ENCODE data around the gene NUP62.
A peak's percentile ranks its signal among the peaks of the same experiment; 100 is the strongest.
"Not testable (repeated sequence)": the region's sequence is repeated elsewhere in the genome, so short reads cannot be mapped to it uniquely, and the experiment has no call there.

Gene NUP62

DNA sequence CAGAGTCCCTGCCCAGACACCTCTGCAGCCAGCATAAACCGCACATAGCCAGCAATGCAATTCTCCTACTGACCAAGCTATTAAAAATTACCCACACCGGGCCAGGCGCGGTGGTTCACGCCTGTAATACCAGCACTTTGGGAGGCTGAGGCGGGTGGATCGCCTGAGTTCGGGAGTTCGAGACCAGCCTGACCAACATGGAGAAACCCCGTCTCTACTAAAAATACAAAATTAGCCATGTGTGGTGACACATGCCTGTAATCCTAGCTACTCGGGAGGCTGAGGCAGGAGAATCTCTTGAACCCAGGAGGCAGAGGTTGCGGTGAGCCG, 4.5 kb downstream of the NUP62 start:
- not testable (repeated sequence) for DNase-seq (ENCODE audit: low spot score)

DNA sequence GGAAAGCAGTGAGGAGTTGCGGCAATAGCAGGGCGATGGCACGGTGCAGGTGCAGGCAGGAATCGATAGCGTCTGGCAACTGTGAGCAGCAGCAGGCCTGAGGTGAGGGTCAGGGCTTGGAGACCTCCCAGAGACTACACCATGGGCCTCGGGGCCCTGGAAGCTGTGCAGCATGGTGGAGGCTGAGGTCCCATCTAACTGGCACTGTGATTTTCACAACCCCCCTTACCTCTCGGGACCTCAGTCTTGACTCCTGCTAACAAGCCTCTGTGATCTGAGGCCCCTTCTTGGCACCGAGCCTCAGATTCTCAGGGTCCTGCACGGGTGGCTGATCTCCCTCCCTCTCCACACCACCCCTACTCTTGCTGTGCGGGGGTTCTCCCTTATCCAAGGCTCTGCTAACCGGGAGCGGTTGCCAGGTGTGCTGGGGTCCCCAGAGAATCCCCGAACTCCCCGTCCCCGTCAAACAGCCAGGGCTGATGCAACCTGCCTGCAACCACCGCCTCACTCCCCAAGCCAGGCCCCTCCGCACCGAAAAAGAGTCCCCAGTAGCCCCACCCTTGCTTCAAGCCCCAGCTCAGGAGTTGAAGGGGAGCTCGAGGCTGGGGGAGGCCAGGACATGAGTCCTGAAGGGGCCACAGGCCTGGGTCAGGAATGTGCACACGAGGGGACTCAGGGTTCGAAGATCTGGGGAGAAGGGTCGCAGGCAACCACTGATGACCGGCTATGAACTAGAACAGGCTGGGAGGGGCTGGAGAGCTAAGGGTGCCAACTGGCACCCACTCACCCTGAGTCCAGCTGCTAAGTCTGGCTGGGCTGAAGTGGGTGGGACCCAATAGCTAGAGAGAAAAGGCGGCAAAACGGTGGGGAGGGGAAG, 5.1 kb downstream of the NUP62 start:
- no peak for DNase-seq (ENCODE audit: low spot score)

DNA sequence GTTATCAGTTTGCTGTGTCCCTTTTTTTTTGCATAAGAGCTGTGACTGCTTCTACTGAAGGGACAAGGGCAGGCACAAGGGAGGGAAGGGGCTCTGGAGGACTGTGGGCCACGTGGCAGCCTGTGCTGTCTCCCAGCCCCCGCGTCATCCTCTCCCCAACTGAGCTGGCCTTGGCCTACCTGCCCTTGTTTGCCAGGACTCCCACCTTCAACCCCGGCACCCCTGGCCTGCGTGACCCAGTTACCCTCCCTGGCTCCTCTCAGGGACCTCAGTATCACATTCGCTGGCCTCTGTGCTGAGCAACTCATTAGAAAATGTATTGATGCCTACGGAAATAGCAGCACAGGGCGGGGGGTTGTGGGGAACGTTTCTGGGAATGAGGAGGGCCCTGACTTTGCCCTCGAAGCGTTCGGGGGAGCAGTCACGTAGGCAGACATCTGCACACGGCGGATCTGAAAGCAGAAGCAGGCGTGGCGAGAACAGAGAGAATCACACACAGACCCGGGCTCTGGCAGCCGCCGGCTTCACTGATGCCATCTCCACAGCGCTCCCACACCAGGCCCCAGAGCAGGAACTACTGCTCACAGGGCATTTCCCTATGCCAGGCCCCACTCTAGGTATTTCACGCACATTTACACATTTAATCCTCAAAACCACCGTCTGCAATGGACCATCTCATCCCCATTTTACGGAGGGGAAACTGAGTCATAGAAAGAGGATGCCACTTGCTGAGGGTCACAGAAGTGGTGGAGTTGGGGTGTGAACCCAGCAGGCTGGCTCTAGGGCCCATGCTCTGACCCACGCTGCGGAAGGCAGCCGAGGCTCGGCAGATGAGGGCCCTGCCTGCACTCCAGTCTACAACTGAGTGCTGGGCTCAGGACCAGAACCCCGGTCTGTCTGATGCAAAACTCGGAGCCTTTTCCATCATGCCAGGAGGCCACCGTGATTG, 6.0 kb downstream of the NUP62 start:
- no peak for DNase-seq (ENCODE audit: low spot score)

DNA sequence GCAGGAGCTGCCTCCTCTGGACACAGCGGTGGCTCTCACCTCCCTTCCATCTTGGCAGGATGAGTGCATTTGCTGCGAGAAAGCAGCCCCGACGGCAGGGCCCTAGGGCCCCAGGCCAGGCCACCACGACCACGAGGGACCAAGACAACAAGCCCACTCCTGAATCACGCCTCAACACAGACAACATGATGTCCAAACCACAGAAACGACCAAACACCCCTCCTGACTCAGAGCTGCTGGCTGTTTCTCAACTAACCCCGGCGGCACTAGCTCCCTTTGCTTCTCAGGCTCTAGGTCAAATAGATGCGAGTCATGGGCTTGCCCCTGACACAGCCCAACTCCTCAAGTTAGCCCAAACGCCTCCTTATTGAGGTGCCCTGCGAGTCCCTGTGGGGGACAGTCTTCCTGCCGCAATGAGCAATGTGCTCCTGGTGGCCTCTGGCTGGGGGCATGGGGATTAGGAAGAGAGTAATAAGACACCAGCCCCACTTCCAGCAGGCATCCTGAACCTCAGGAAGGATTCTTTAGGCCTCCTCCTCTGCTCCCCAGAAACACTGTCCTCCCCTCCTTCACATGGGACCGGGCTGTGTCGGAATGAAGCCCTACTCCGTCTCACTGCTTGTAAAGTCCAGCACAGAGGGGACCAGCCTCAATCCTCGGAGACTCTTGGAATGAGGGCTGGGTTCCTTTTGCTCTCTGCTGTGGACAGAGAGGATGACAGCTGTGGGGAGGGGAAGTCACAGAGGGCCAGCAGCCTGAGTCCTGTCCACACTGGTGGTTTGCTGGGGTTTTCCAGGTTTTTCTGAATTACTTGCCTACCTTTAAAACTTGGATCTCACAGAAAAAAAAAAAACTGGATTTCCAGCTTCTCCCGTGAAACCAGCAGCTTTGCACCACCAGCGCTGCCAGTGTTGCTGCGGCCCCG, 7.2 kb downstream of the NUP62 start:
- DNase-seq (ENCODE audit: low spot score), result peak; percentile 50

DNA sequence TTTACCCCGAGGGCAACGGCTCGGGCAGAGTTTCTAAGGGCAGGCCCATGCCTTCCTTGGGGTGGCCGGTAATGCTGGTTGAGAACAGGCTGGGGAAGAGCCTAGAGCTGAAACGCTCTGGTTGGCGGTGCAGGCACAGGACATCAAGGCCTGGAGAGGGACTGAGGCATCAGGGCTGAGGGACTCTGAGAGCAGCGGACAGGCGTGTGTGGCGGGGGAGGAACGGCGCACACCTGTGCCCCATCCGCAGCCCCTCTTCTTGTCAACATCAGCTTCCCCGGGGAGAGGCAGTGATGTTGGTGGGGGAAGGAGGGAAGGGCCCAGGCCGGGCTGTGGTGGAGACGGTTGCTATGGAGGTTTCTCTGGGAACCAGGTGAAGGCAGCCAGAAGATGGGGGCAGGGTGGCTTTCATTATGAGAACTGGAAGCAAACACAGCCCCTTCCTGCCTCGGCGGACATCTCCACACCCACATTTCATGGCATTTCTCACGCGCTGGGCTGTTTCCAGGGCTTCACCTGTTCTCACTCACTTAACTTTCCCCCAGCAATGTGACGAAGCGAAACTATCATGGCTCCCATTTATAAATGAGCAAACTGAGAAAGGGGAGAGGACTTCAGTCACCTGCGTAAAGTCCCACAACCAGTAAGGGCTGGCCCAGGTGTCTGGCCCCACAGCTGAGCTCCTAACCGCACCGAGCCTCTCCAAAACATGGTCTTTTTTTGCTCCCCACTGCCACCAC, 8.5 kb downstream of the NUP62 start:
- DNase-seq (ENCODE audit: low spot score), result no peak

DNA sequence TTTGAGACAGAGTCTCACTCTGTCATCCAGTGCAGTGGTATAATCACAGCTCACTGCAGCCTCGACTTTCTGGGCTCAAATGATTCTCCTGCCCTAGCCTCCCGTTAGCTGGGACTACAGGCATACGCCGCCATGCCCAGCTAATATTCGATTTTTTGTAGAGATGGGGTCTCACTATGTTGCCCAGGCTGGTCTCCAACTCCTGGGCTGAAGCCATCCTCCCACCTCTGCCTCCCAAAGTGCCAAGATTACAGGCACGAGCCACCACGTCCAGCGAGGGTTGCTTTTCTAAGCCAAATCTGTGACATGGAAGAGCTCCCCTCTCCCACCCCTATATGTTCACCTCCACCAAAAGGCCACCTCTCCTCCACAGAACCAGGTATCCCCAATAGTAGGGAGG, 11.2 kb downstream of the NUP62 start:
- no peak for DNase-seq (ENCODE audit: low spot score)

DNA sequence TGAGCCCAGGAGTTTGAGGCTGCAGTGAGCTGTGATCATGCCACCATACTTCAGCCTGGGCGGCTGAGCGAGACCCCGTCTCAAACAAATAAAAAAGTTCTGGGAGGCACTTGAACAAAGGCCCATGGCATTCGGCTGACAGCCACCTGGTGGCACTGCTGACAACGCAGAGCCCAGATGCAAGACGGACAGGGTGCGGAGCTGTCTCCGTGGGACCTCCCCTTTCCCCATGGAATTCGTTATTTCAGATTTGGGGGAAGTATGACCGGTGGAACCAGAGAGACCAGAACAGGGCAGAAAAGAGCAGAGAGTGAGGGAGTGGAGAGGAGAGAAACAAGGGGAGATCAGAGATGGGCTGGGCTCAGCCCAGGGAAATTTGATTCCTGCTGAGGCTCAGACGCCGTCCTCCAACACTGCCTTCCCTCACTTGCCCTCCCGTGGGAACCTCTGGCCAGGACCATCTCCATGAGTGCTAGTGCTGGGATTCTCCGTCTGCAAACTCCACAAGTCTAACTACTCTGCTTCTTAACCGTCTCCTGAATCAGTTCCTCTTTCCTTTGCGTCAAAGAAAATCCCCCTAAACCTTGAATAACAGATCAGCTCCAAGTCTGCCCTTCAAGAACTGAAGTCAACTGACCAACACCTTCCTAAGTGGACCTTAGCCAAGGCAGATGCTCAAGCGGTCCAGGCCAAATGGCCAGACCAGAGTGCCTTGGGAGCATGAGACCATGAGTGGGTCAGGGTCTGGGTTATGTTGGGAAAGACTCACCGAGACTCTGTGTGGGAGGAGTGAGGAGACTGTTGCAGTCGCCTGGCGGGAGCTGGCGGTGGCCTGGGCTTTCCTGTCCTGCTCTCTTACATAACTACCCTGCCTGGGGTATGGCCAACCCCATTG, 12.2 kb downstream of the NUP62 start:
- DNase-seq (ENCODE audit: low spot score), result no peak

- no peak for DNase-seq (ENCODE audit: low spot score)
Observed at GRCh38 chr19:49915271-49915670, 14.0 kb downstream of the NUP62 start.

- DNase-seq (ENCODE audit: low spot score), result no peak
Observed at GRCh38 chr19:49913720-49914119, 15.6 kb downstream of the NUP62 start.

DNA sequence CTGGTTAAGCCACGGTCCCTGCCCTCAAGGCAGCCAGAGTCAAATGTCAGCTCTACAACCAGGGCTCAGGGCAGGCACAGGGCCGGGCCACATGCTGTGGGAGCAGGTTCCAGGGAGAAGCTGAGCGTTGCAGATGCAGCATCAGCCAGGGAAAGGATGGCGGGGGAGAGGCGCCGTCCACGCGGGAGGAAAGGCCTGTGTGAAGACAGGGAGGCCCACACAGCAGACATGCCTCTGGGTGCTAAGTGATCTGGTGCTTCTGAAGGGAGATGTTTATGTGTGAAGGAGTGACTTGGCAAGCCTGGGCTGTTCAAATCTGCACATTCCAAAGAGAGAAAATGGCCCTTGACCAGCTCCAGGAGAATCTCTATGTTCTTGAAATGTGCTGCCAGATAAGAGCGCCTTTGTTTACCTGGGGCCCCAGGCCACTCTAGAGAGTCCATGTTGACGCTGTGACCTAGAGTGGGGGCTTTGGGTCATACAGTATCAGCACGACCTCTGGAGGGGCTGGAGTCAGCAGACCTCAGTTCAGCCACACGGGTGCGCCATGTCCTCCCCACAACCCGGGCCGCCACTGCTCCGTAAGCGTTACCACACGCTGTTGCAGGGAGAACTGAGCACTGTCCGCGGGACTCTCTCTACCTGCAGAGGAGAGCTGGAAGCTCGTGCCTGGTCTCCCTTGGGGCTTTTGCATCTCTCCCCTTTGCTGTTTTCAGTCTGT, 16.2 kb downstream of the NUP62 start:
- DNase-seq (ENCODE audit: low spot score), result no peak

DNA sequence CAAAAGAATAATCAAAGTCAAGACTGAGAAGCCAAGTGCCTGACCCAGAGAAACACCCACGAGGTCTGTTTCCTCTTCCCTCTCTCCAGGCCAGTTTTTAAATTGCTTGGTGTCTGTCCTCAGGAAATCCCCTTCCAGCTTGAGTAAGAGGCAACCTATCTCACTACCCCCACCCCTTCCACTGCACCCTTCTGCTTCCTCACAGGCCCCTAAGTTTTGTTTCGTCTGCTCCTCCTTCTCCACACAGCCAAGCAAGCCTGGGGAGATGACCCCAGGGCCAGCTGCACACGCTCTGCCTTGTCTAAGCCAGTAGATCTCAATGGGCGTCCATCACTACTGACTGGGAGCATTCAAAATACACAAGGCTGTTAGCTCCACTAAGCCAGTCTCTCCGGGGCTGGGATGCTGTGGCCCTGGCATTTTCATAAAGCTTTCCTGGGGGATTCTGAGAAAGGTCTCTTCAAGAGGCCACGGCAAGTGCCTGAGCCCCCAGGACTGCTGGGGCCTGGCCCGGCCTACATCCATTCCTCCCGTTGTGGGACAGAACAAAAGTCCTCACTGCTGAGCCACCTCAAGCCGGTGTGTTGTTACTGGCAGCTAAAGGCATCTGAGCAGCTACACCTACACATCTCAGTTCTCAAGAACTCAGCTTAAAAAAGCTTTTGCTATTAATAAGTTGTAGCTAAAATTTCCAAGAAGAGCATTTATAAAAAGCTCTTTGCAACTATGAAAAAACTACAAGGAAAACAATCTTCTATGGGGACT, 17.7 kb downstream of the NUP62 start:
- DNase-seq (ENCODE audit: low spot score), result no peak

DNA sequence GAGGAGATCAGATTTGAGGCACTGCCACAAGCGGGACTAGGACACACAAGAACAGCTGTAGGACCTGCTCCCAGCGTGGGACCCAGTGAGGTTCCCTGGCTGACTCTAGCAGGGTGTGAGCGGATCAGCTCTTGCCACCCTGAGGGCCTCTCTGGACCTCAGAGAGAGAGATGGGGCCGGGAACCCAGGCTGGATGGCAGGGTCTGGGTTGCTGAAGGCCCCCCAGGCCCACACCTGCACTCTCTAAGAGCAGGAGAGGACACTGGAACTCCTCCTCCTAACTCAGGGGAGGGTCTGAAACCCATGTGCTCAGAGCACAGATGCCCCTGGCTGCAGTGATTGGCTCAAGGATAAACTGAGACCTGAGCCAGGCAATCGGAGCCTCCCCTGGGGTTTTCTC, 19.1 kb downstream of the NUP62 start:
- DNase-seq (ENCODE audit: low spot score), result no peak

DNA sequence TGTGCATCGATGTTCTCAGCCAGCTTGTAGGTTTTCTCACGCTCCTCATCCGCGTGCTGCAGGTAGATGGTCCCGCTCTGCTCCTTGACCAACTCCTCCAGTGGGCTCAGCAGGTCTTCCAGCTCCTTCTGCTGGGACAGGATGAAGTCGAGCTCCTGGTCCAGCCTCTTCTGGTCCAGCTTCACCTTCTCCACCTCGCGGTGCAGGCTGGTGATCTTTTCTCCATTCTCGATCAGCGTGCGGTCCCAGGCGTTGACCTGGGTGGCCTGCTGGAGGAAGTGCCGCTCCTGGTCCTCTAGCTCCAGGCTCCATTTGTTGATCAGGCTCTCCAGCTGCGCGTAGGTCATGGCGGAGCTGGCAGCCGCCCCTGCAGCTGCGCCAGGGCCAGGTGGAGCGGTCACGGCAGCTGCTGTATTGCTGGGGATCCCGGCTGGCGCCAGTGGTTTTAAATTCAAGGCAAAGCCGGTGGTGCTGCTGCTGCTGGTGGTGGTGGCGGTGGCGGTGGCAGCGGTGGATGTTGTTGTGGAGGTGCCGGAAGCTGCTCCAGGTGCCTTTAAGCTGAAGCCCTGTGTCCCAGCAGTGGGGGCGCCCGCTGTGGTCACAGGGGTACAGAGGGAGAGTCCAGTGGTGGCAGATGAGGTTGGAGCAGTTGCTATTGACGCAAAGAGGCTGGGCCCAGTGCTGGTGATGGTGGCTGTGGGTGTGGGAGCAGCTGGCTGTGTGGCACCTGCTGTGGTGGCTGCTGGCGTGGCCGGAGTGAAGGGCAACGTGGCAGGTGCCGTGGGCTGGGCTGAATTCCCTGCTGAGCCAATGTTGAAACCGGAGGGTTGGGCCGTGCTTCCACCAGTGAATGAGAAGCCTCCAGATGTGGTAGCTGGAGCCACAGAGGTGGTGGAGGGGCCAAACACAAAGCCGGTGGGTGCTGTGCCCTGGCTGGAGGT, 20.6 kb downstream of the NUP62 start:
- no peak for DNase-seq (ENCODE audit: low spot score)

- no peak for DNase-seq (ENCODE audit: low spot score)
Observed at GRCh38 chr19:49907745-49908446, 21.4 kb downstream of the NUP62 start.

DNA sequence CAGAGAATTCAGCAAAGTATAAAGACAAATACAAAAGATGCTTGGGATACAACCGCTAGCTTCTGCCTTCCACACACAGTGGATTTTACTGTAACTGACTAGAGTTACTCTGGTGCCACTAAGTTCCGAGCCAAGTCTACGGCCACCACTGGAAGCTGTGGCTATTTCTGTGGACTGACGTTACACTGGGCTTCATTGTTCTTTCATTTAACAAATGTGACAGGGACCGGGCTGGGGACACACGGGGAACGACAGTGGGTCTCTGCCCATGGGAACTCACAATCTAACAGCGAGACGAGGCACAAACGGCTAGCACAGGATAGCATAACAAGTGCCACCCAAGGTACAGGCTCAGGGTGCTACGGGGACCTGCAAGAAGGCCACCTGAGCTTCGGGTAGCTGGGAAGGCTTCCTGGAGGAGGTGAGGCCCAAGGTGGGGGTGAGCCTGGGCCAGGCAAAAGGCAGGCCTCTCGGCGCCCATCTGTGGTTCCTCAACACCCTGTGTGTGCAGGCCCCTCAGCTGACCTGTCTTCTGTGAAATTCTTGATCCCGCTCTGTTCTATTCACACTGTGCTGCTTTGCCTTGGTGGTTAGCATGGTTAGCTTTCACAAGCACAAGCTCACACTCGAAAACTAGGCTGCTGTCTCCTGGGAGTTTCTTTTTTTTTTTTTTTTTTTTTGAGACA, 22.3 kb downstream of the NUP62 start:
- DNase-seq (ENCODE audit: low spot score), result no peak

- no peak for DNase-seq (ENCODE audit: low spot score)
Observed at GRCh38 chr19:49904136-49904535, 25.2 kb downstream of the NUP62 start.
